ENCODE data around the gene TCEA3.

TCEA3 gene

GRCh38 chr1:23392125-23392855 lies 32.3 kb downstream of the TCEA3 start:
- no peak for TF ChIP-seq CTCF (IDR thresholded peaks at IDR 0.05; ENCODE audit: insufficient read depth, low read length, poor library complexity, severe bottlenecking)
- H3K4me3 ChIP-seq (replicated peaks; ENCODE audit: low read depth, low read length), result no peak overlapping the region
- no peak for DNase-seq (ENCODE audit: extremely low read depth, insufficient read length)
- H3K27me3 ChIP-seq (replicated peaks; ENCODE audit: control insufficient read depth, insufficient read depth, low read length), result peaks cover 1% of the 10 kb centered on the region
- H3K36me3 ChIP-seq (ENCODE audit: control insufficient read depth, insufficient read depth, low read length), result no peaks in the 10 kb centered on the region

GRCh38 chr1:23389837-23390321 lies 34.7 kb downstream of the TCEA3 start:
- Histone ChIP-seq H3K36me3 (ENCODE audit: control insufficient read depth, insufficient read depth, low read length) (no peaks in the 10 kb centered on the region), H3K4me3 (replicated peaks; ENCODE audit: low read depth, low read length) (no peak overlapping the region), H3K27me3 (replicated peaks; ENCODE audit: control insufficient read depth, insufficient read depth, low read length) (peaks cover 1% of the 10 kb centered on the region)
- no peak for DNase-seq (ENCODE audit: extremely low read depth, insufficient read length)
- TF ChIP-seq CTCF (IDR thresholded peaks at IDR 0.05; ENCODE audit: insufficient read depth, low read length, poor library complexity, severe bottlenecking), result no peak

- H3K4me3 ChIP-seq (replicated peaks; ENCODE audit: low read depth, low read length), result no peak overlapping the region
- H3K27me3 ChIP-seq (replicated peaks; ENCODE audit: control insufficient read depth, insufficient read depth, low read length), result peaks cover 1% of the 10 kb centered on the region
- TF ChIP-seq CTCF (IDR thresholded peaks at IDR 0.05; ENCODE audit: insufficient read depth, low read length, poor library complexity, severe bottlenecking), result no peak
- no peaks in the 10 kb centered on the region for H3K36me3 ChIP-seq (ENCODE audit: control insufficient read depth, insufficient read depth, low read length)
- no peak for DNase-seq (ENCODE audit: extremely low read depth, insufficient read length)
Observed at GRCh38 chr1:23387494-23387893, 37.1 kb downstream of the TCEA3 start.

GRCh38 chr1:23385119-23385621 lies 39.4 kb downstream of the TCEA3 start:
- no peaks in the 10 kb centered on the region for H3K36me3 ChIP-seq (ENCODE audit: control insufficient read depth, insufficient read depth, low read length)
- DNase-seq (ENCODE audit: extremely low read depth, insufficient read length), result no peak
- no peak overlapping the region for H3K4me3 ChIP-seq (replicated peaks; ENCODE audit: low read depth, low read length)
- peaks cover 1% of the 10 kb centered on the region for H3K27me3 ChIP-seq (replicated peaks; ENCODE audit: control insufficient read depth, insufficient read depth, low read length)
- no peak for TF ChIP-seq CTCF (IDR thresholded peaks at IDR 0.05; ENCODE audit: insufficient read depth, low read length, poor library complexity, severe bottlenecking)

- Histone ChIP-seq H3K4me3 (replicated peaks; ENCODE audit: low read depth, low read length) (no peak overlapping the region), H3K36me3 (ENCODE audit: control insufficient read depth, insufficient read depth, low read length) (no peaks in the 10 kb centered on the region), H3K27me3 (replicated peaks; ENCODE audit: control insufficient read depth, insufficient read depth, low read length) (peaks cover 1% of the 10 kb centered on the region)
- no peak for DNase-seq (ENCODE audit: extremely low read depth, insufficient read length)
- TF ChIP-seq CTCF (IDR thresholded peaks at IDR 0.05; ENCODE audit: insufficient read depth, low read length, poor library complexity, severe bottlenecking), result no peak
Observed at GRCh38 chr1:23384312-23385058, 40.1 kb downstream of the TCEA3 start.

Measured in GM06990 (cell line).